ENCODE results near the gene NAPA.

DNA sequence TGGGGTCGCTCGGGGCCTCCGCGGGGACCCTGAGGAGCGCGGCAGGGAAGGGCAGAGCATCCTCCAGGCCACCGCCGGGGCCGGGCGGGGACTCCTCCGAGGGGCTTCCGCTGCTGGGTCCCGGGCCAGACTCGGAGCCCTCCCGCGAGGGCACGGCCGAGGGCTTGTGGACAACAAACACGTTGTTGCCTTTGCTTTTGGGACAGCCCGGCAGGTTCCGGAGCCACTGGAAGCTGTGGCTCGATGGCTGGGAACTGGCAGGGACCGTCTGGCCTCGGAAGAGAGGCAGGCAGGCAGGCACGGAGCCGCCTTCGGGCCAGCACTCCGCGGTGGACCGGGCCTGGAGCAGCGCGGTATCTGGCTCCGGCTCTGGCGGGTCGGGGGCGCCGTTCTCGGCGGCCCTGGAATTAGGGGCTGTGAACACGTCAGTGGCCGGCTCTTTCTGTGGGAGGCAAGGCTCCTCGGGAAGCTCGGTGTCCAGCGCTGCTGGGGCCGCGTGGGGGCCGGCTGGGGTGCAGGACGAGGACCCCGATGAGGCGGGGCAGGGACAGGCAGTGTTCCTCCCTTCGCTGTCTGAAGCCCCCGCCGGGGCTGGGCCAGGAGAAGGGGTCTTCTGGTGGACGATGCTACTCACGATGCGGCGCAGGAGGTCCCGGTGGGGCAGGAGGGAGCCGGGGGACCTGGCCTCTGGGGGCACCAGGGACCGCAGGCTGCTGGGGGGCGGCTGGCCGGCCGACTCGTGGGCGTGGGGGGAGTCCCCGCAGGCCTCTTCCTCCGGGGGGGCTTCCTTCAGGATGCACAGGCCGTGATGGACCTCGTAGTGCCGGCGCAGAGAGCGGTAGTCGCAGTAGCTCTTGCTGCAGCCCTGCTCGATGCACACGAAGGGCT, 30.4 kb upstream of the NAPA start:
- TF ChIP-seq TP53 (CRISPR knock-in tag; IDR thresholded peaks at IDR 0.05) (no peak), JUN (CRISPR knock-in tag; IDR thresholded peaks at IDR 0.05) (no peak), ZNF232 (CRISPR knock-in tag; IDR thresholded peaks at IDR 0.05) (no peak), CTCF (IDR thresholded peaks at IDR 0.05) (no peak), AFF4 (CRISPR knock-in tag; IDR thresholded peaks at IDR 0.05; ENCODE audit: borderline replicate concordance) (no peak), NFE2L1 (CRISPR knock-in tag; IDR thresholded peaks at IDR 0.05) (no peak), SP1 (CRISPR knock-in tag; conservative IDR thresholded peaks at IDR 0.05) (no peak), ATF6 (CRISPR knock-in tag; IDR thresholded peaks at IDR 0.05) (no peak), GABPB1 (CRISPR knock-in tag; IDR thresholded peaks at IDR 0.05) (no peak)
- TF ChIP-seq, protein P1, sequence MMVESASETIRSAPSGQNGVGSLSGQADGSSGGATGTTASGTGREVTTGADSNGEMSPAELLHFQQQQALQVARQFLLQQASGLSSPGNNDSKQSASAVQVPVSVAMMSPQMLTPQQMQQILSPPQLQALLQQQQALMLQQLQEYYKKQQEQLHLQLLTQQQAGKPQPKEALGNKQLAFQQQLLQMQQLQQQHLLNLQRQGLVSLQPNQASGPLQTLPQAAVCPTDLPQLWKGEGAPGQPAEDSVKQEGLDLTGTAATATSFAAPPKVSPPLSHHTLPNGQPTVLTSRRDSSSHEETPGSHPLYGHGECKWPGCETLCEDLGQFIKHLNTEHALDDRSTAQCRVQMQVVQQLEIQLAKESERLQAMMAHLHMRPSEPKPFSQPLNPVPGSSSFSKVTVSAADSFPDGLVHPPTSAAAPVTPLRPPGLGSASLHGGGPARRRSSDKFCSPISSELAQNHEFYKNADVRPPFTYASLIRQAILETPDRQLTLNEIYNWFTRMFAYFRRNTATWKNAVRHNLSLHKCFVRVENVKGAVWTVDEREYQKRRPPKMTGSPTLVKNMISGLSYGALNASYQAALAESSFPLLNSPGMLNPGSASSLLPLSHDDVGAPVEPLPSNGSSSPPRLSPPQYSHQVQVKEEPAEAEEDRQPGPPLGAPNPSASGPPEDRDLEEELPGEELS (CRISPR knock-in tag; IDR thresholded peaks at IDR 0.05) = no peak
- TF ChIP-seq, protein P2, sequence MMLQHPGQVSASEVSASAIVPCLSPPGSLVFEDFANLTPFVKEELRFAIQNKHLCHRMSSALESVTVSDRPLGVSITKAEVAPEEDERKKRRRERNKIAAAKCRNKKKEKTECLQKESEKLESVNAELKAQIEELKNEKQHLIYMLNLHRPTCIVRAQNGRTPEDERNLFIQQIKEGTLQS (CRISPR knock-in tag; conservative IDR thresholded peaks at IDR 0.05) = no peak
- TF ChIP-seq, protein P3, sequence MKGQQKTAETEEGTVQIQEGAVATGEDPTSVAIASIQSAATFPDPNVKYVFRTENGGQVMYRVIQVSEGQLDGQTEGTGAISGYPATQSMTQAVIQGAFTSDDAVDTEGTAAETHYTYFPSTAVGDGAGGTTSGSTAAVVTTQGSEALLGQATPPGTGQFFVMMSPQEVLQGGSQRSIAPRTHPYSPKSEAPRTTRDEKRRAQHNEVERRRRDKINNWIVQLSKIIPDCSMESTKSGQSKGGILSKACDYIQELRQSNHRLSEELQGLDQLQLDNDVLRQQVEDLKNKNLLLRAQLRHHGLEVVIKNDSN (CRISPR knock-in tag; IDR thresholded peaks at IDR 0.05) = no peak
- TF ChIP-seq, protein P4, sequence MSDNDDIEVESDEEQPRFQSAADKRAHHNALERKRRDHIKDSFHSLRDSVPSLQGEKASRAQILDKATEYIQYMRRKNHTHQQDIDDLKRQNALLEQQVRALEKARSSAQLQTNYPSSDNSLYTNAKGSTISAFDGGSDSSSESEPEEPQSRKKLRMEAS (CRISPR knock-in tag; IDR thresholded peaks at IDR 0.05) = no peak
- TF ChIP-seq, protein P5, sequence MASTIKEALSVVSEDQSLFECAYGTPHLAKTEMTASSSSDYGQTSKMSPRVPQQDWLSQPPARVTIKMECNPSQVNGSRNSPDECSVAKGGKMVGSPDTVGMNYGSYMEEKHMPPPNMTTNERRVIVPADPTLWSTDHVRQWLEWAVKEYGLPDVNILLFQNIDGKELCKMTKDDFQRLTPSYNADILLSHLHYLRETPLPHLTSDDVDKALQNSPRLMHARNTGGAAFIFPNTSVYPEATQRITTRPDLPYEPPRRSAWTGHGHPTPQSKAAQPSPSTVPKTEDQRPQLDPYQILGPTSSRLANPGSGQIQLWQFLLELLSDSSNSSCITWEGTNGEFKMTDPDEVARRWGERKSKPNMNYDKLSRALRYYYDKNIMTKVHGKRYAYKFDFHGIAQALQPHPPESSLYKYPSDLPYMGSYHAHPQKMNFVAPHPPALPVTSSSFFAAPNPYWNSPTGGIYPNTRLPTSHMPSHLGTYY (CRISPR knock-in tag; IDR thresholded peaks at IDR 0.05) = no peak
